NCI-H2107 treated with DMSO at 0.1 percent for 48 hours (cell line): ENCODE results near the gene C3orf49.

ENCODE experiments used
- DNase-seq: peaks from one replicate; lab custom pipeline; 2025; ENCODE audit not compliant: unreplicated experiment; lab: John Stamatoyannopoulos, UW

Gene C3orf49

GRCh38 chr3:63878394-63879060 lies 59.4 kb downstream of the C3orf49 start:
- no peak for DNase-seq

DNA sequence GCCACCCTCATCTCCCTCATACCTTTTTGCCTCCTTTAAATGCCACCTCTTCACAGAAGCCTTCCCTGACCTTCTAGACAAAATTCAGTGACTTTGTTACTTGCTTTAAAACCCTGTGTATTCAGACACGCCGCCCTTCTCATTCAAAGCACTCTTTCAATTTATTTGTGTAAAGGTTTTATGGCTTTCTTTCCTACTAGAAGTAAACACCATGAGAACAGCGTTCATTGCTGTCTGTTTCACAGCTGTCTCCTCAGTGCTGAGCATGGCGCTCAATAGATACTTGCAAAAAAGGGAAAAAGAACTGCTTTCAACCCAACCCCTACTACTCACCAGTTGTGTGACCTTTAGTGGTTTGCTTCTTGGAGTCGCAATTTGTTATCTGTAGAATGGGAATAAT lies 61.6 kb downstream of the C3orf49 start:
- DNase-seq = no peak

GRCh38 chr3:63886858-63887257 lies 67.8 kb downstream of the C3orf49 start:
- no peak for DNase-seq

DNA sequence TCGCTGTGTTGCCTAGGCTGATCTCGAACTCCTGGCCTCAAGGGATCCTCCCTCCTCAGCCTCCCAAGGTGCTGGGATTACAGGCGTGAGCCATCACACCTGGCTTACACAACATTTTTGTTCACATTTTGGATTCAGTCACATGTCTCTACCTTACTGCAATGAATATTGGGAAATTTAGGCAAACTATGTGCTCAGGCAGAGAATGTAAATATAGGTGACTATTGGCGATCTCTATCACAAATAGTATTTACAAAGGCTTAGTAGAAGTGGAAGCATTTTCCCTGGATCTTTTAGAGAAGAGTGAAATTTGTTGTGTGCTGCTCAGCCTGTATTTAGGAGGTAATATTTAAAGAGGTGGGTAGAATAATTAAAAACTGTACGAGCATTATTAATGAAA lies 72.4 kb downstream of the C3orf49 start:
- DNase-seq = no peak

DNA sequence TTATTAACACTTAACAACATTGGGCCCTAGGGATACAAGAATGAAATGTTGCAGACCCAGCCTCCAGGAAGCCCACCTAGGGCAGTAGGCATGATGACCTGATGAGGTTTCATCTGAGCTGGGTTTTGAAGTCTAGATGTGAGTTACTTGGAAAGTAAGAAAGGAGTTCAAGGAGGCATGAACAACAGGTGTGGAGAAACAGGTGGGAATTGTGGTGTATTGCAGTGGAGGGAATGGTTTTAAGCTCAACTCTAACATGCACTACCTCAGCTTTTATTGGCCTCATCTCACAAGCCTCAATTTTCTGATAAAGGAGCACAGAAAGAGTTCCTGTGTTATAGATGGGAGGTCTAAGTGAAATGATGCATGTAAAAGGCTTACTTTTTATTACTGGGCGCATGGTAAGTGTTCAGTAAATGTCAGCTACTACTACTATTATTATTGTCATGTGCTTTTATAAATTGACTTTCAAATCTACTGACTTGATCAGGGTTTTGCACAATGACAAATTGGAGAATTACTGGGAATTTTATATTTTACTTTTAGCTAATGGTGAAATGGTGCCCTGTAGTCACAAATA lies 73.8 kb downstream of the C3orf49 start:
- DNase-seq = no peak

GRCh38 chr3:63895422-63896189 lies 76.5 kb downstream of the C3orf49 start:
- DNase-seq = no peak

- DNase-seq = no peak
Measured at GRCh38 chr3:63896332-63897030, 77.4 kb downstream of the C3orf49 start.
